ENCODE results near the gene TRPM7.
A peak's percentile ranks its signal among the peaks of the same experiment; 100 is the strongest.
"Not testable (repeated sequence)": the region's sequence is repeated elsewhere in the genome, so short reads cannot be mapped to it uniquely, and the experiment has no call there.

TRPM7 gene

GRCh38 chr15:50655555-50655954 is 31.0 kb downstream of the TRPM7 start:
- DNase-seq (ENCODE audit: low spot score), result no peak

- DNase-seq (ENCODE audit: low spot score), result no peak
Observed at GRCh38 chr15:50653156-50653743, 33.3 kb downstream of the TRPM7 start.

- DNase-seq (ENCODE audit: low spot score), result no peak
Observed at GRCh38 chr15:50652671-50653070, 33.9 kb downstream of the TRPM7 start.

GRCh38 chr15:50641318-50641717 is 45.3 kb downstream of the TRPM7 start:
- DNase-seq (ENCODE audit: low spot score), result no peak

- DNase-seq (ENCODE audit: low spot score), result no peak
Observed at GRCh38 chr15:50636146-50636545, 50.5 kb downstream of the TRPM7 start.

- DNase-seq (ENCODE audit: low spot score), result no peak
Observed at GRCh38 chr15:50633653-50634052, 52.9 kb downstream of the TRPM7 start.

GRCh38 chr15:50628421-50628820 is 58.2 kb downstream of the TRPM7 start:
- no peak for DNase-seq (ENCODE audit: low spot score)

GRCh38 chr15:50627351-50628055 is 59.1 kb downstream of the TRPM7 start:
- no peak for DNase-seq (ENCODE audit: low spot score)

- DNase-seq (ENCODE audit: low spot score), result no peak
Observed at GRCh38 chr15:50624616-50625168, 61.9 kb downstream of the TRPM7 start.

- DNase-seq (ENCODE audit: low spot score), result peak; percentile 15
Observed at GRCh38 chr15:50622361-50622943, 64.1 kb downstream of the TRPM7 start.

GRCh38 chr15:50616960-50617359 is 69.6 kb downstream of the TRPM7 start:
- not testable (repeated sequence) for DNase-seq (ENCODE audit: low spot score)

GRCh38 chr15:50616554-50616953 is 70.0 kb downstream of the TRPM7 start:
- not testable (repeated sequence) for DNase-seq (ENCODE audit: low spot score)

- no peak for DNase-seq (ENCODE audit: low spot score)
Observed at GRCh38 chr15:50613600-50613999, 73.0 kb downstream of the TRPM7 start.

- no peak for DNase-seq (ENCODE audit: low spot score)
Observed at GRCh38 chr15:50607129-50607528, 79.5 kb downstream of the TRPM7 start.

- no peak for DNase-seq (ENCODE audit: low spot score)
Observed at GRCh38 chr15:50605462-50605861, 81.1 kb downstream of the TRPM7 start.

GRCh38 chr15:50602028-50602427 is 84.6 kb downstream of the TRPM7 start:
- DNase-seq (ENCODE audit: low spot score), result not testable (repeated sequence)

GRCh38 chr15:50594311-50594710 is 92.3 kb downstream of the TRPM7 start:
- DNase-seq (ENCODE audit: low spot score), result no peak

GRCh38 chr15:50593761-50594160 is 92.8 kb downstream of the TRPM7 start:
- no peak for DNase-seq (ENCODE audit: low spot score)

- no peak for DNase-seq (ENCODE audit: low spot score)
Observed at GRCh38 chr15:50590288-50590687, 96.3 kb downstream of the TRPM7 start.

GRCh38 chr15:50577492-50577891 is 109.1 kb downstream of the TRPM7 start:
- no peak for DNase-seq (ENCODE audit: low spot score)

GRCh38 chr15:50576166-50576565 is 110.4 kb downstream of the TRPM7 start:
- DNase-seq (ENCODE audit: low spot score), result no peak

GRCh38 chr15:50573842-50574241 is 112.8 kb downstream of the TRPM7 start:
- DNase-seq (ENCODE audit: low spot score), result not testable (repeated sequence)

GRCh38 chr15:50563756-50564155 is 122.8 kb downstream of the TRPM7 start:
- DNase-seq (ENCODE audit: low spot score), result no peak

Measured in kidney capillary endothelial cell (primary cell).